Superior temporal gyrus (tissue), 1 donor: ENCODE results near the gene PELI1.
"Not testable (repeated sequence)": the region's sequence is repeated elsewhere in the genome, so short reads cannot be mapped to it uniquely, and the experiment has no call there.

Source experiments
- DNase-seq: peaks from one replicate; pipeline ENCODE4 v3.0.0-alpha.2; 2016; ENCODE audit errors: extremely low spot score

PELI1 gene

DNA sequence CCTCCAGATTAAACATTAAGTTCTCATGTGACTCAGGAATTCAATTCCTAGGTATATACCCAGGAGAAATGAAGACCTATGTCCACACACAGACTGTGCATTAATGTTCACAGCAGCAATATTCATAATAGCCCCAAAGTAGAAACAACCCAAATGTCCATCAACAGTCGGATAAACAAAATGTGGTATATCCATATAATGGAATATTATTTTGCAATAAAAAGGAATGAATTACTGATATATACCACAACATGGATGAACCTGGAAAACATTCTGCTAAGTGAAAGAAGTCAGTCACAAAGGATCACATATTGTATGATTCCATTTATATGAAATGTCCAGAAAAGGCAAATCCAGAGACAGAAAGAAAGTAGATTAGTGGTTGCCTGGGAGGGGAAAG is 20.5 kb downstream of the PELI1 start:
- DNase-seq: no peak

DNA sequence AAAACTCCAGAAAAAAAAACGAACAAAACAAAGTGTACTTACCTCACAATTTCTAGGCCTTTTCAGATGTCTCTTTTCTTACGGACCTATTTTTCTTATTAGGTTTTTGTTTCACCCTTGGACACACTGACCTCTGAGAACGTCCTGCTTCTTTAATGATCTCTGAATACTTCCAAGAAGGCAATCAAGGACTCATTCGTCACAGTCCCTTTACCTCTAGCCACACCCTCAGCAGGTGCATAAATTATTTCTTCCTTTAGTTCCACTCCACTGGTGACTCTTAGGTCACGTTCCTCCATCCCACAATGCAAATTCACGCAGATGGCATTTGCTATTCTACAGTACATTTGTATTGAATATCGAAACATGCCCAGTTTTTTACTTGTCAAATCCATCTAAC is 21.9 kb downstream of the PELI1 start:
- no peak for DNase-seq

GRCh38 chr2:64120928-64121327 is 23.3 kb downstream of the PELI1 start:
- DNase-seq: no peak

GRCh38 chr2:64120008-64120407 is 24.2 kb downstream of the PELI1 start:
- no peak for DNase-seq

GRCh38 chr2:64119369-64119768 is 24.9 kb downstream of the PELI1 start:
- DNase-seq: no peak

GRCh38 chr2:64115808-64116598 is 28.2 kb downstream of the PELI1 start:
- DNase-seq: no peak

DNA sequence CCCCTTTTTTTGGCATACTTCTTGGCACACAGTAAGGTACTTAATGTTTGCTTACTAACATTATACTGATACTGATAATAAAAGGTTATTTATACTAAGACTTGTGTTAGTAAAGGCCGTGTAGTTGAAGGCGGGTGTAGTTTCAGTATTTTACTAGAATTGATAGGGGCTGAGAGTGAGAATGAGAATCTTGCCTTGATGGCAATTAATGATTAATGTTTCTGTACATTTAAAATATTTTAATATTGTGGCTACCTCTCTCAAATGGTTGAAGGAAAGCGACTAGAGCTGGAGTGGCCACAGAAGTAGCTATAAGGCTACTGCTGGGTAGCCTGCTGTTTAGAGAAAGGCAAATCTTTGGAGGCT is 29.3 kb downstream of the PELI1 start:
- DNase-seq: no peak

- no peak for DNase-seq
Measured at GRCh38 chr2:64114063-64114911, 29.9 kb downstream of the PELI1 start.

- DNase-seq: no peak
Measured at GRCh38 chr2:64112016-64112415, 32.2 kb downstream of the PELI1 start.

GRCh38 chr2:64111426-64111825 is 32.8 kb downstream of the PELI1 start:
- no peak for DNase-seq

- DNase-seq: no peak
Measured at GRCh38 chr2:64108666-64109241, 35.5 kb downstream of the PELI1 start.

GRCh38 chr2:64106481-64106880 is 37.7 kb downstream of the PELI1 start:
- DNase-seq: no peak

DNA sequence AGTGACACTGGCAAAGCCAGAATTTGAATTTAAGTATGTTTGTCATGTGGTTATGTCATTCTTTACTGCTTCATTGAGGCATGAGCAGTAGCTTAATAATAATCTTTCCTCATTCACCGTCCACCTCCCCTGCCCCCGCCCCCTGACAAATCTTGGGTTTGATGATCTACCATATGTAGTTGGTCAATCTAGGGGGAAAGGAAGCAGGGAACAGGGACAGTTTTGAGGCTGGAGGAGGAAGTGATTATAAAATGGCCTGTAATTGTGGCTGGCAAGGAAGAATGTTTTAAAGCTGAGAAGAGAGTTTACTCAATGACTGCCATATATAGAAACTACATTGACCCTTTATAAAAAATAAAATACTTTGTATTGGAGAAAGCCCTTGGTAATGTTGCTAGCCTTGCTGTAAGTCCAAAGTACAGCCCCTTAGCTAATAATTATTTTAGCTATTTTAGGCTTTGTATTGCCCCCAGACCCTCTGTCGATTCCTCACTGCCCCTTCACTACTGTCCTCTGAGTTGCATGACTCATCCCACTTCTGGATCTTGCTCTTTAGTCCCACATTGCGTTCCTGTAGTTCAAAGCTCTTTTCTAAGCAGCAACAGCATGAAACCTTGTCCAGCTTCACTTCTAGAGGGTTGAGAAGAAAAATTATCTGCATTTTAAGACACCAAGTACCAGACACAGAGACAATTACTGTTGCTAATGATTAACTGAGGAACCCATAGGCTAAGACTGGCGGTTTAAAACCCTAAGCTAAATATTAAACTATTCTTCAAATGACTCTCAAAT is 38.4 kb downstream of the PELI1 start:
- DNase-seq: no peak

GRCh38 chr2:64104933-64105332 is 39.3 kb downstream of the PELI1 start:
- no peak for DNase-seq

- DNase-seq: not testable (repeated sequence)
Measured at GRCh38 chr2:64102736-64103135, 41.5 kb downstream of the PELI1 start.

GRCh38 chr2:64101141-64101591 is 43.1 kb downstream of the PELI1 start:
- DNase-seq: no peak

DNA sequence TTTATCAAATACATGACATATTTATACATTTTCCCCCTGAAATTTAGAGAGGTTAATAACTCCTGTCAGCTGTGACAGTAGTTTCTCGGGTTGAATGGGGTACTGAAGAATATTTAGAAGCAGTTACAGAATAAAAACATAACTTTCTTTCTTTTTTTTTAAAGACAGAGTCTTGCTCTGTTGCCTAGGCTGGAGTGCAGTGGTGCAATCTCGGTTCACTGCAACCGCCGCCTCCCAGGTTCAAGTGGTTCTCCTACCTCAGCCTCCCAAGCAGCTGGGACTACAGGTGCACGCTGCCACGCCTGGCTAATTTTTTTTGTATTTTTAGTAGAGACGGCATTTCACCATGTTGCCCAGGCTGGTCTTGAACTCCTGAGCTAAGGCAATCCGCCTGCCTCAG is 43.6 kb downstream of the PELI1 start:
- not testable (repeated sequence) for DNase-seq

- DNase-seq: no peak
Measured at GRCh38 chr2:64094663-64095382, 49.4 kb downstream of the PELI1 start.

- DNase-seq: no peak
Measured at GRCh38 chr2:64093341-64093740, 50.9 kb downstream of the PELI1 start.

- DNase-seq: no peak
Measured at GRCh38 chr2:64092502-64092901, 51.7 kb downstream of the PELI1 start.

DNA sequence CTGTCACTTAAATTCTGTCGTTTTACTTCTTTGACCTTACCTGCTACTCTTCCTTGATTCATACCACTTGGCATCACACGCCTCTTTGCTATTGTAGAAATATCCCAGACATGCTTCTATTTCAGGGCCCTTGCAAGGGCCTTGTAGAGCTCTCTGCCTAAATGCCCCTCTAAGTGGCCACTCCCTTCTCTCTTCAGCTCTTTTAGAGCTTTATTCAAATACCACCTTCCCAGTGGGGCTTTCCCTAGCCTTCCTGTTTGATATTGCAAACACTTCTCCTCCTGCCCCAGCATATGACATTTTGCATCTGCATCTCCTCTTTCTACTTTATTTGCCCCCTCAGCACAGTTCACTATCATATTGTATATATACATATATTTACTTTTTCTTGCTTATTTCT is 54.0 kb downstream of the PELI1 start:
- DNase-seq: no peak
